A549 (cell line): ENCODE measurements around the gene FBLN1. TPM values are rescaled to one million over a fixed set of nuclear protein-coding genes. Genes with fewer than 3 reads are reported as not detected.

Experiments used
- ATAC-seq, 2 experiments: fragments of 200-7000 bp in 1 of 2; fragments of >200 bp in 1 of 2; cut with Nextera tagmentation in 1 of 2; cut with Tn5 transposase in 1 of 2; 3 replicates each; pipeline versions ENCODE4 v1.8.0 to v1.9.1; 2018 to 2020; ENCODE audit warnings: mild to moderate bottlenecking in 1 of 2, moderate library complexity in 1 of 2
- CTCF ChIA-PET: fragments of 300-600 bp; sonication (Branson Sonifier 250); formaldehyde crosslinking; extraction: SDS; loops from one replicate; lab custom pipeline; 2021; ENCODE audit warnings: antibody characterized with exemption, inconsistent platforms; lab: Yijun Ruan, JAX
- POLR2A ChIA-PET: fragments of 350-600 bp; formaldehyde crosslinking; extraction: SDS; loops from one replicate; lab custom pipeline; 2021; ENCODE audit warnings: antibody characterized with exemption, inconsistent platforms; lab: Yijun Ruan, JAX
- DNase-seq, 2 experiments: peaks; one replicate each; pipeline versions ENCODE4 v3.0.0 to v3.0.0-alpha.2; 2011 to 2016; ENCODE audit warnings: low read depth in 1 of 2, low spot score in 1 of 2
- FAIRE-seq: peaks from 2 replicates; lab custom pipeline; 2011; peaks lifted over from hg19 to GRCh38; lab: Jason Lieb, UNC
- H3K27ac ChIP-seq, 2 experiments: fragments of >200 bp; sonication (Bioruptor Twin); formaldehyde crosslinking; 3 replicates each; pipeline ENCODE4 v1.5.1; 2016 to 2017
- H3K4me1 ChIP-seq: fragments of >200 bp; sonication (Bioruptor Twin); formaldehyde crosslinking; 3 replicates; pipeline ENCODE4 v1.6.1; 2016
- H3K4me2 ChIP-seq: fragments of >200 bp; sonication (Bioruptor Twin); formaldehyde crosslinking; 3 replicates; pipeline ENCODE4 v1.6.1; 2016
- H3K4me3 ChIP-seq: fragments of >200 bp; sonication (Bioruptor Twin); formaldehyde crosslinking; 3 replicates; pipeline ENCODE4 v1.5.1; 2016
- H3K9me3 ChIP-seq: fragments of >200 bp; sonication (Bioruptor Twin); formaldehyde crosslinking; 3 replicates; pipeline ENCODE4 v1.6.1; 2016
- BCL3 ChIP-seq: fragments of >200 bp; sonication (Bioruptor Twin); formaldehyde crosslinking; IDR thresholded peaks from 3 replicates; pipeline ENCODE4 v1.6.1; 2016
- CEBPB ChIP-seq, 2 experiments: fragments of >200 bp in 1 of 2; sonication (Bioruptor Twin) in 1 of 2; formaldehyde crosslinking in 1 of 2; IDR thresholded peaks; 2 replicates each; pipeline ENCODE4 v1.6.1; 2012 to 2016
- CHD2 ChIP-seq: fragments of 150-350 bp; IDR thresholded peaks from 2 replicates; pipeline ENCODE4 v1.6.1; 2014; ENCODE audit warnings: low read length; ENCODE audit not compliant: partially characterized antibody
- E2F6 ChIP-seq: IDR thresholded peaks from 2 replicates; pipeline ENCODE4 v1.6.1; 2012; ENCODE audit warnings: low read depth, borderline replicate concordance
- EHF ChIP-seq: fragments of 250-450 bp; sonication (Bioruptor Pico); IDR thresholded peaks from 2 replicates; pipeline ENCODE4 v1.5.0; 2020; ENCODE audit warnings: mild to moderate bottlenecking
- EP300 ChIP-seq, 2 experiments: fragments of >200 bp; sonication (Bioruptor Twin); formaldehyde crosslinking; IDR thresholded peaks; 2 replicates in 1 of 2; 3 replicates in 1 of 2; pipeline ENCODE4 v1.6.1; 2016 to 2017
- FOSL2 ChIP-seq, 2 experiments: fragments of 450-650 bp in 1 of 2; fragments of >200 bp in 1 of 2; sonication (Bioruptor Twin) in 1 of 2; formaldehyde crosslinking; IDR thresholded peaks; 2 replicates each; pipeline versions ENCODE4 v1.5.0 to v1.6.1; 2016 to 2020; ENCODE audit warnings: mild to moderate bottlenecking in 1 of 2, moderate library complexity in 1 of 2
- GATA3 ChIP-seq: IDR thresholded peaks from 2 replicates; pipeline ENCODE4 v1.6.1; 2012; ENCODE audit warnings: borderline replicate concordance
- HES2 ChIP-seq: fragments of >200 bp; sonication (Bioruptor Twin); formaldehyde crosslinking; IDR thresholded peaks from 2 replicates; pipeline ENCODE4 v1.6.1; 2016
- HEYL ChIP-seq: fragments of 250-450 bp; sonication (Bioruptor Pico); IDR thresholded peaks from 2 replicates; pipeline ENCODE4 v1.8.0; 2021; ENCODE audit warnings: mild to moderate bottlenecking, moderate library complexity
- HOXB13 ChIP-seq: fragments of 250-450 bp; sonication (Bioruptor Pico); IDR thresholded peaks from 2 replicates; pipeline ENCODE4 v1.5.0; 2020; ENCODE audit warnings: low read depth, mild to moderate bottlenecking, moderate library complexity
- KDM1A ChIP-seq: fragments of 200-600 bp; sonication (generic); IDR thresholded peaks from 2 replicates; pipeline ENCODE4 v1.6.1; 2016; ENCODE audit warnings: low read depth, mild to moderate bottlenecking
- MAX ChIP-seq: IDR thresholded peaks from 2 replicates; pipeline ENCODE4 v1.6.1; 2012
- MYC ChIP-seq: IDR thresholded peaks from 2 replicates; pipeline ENCODE4 v1.6.1; 2012; ENCODE audit warnings: mild to moderate bottlenecking, inconsistent platforms, low read length, improper control_type of control experiment, borderline replicate concordance
- NFE2L2 ChIP-seq: fragments of 150-350 bp; conservative IDR thresholded peaks from 2 replicates; pipeline ENCODE4 v1.6.1; 2014; ENCODE audit warnings: low read length
- NR3C1 ChIP-seq: fragments of >200 bp; sonication (Bioruptor Twin); formaldehyde crosslinking; IDR thresholded peaks from 3 replicates; pipeline ENCODE4 v1.6.1; 2017
- PBX3 ChIP-seq: IDR thresholded peaks from 2 replicates; pipeline ENCODE4 v1.6.1; 2012
- PHF8 ChIP-seq: fragments of 200-600 bp; sonication (generic); IDR thresholded peaks from 2 replicates; pipeline ENCODE4 v1.6.1; 2016; ENCODE audit warnings: low read depth, mild to moderate bottlenecking, antibody characterized with exemption, moderate library complexity, borderline replicate concordance
- POLR2A ChIP-seq: IDR thresholded peaks from 2 replicates; pipeline ENCODE4 v1.6.1; 2012; ENCODE audit warnings: mild to moderate bottlenecking, low read length
- POLR2AphosphoS2 ChIP-seq: conservative IDR thresholded peaks from 2 replicates; pipeline ENCODE4 v1.6.1; 2012; ENCODE audit warnings: low read length, improper control_type of control experiment, inconsistent platforms
- SREBF2 ChIP-seq: fragments of 450-650 bp; IDR thresholded peaks from 2 replicates; pipeline ENCODE4 v1.6.1; 2014; ENCODE audit warnings: mild to moderate bottlenecking, moderate library complexity
- TP53 ChIP-seq: fragments of 250-450 bp; sonication (Bioruptor Pico); IDR thresholded peaks from 2 replicates; pipeline ENCODE4 v1.5.0; 2021; ENCODE audit warnings: mild to moderate bottlenecking, moderate library complexity
- USF2 ChIP-seq: fragments of 450-650 bp; IDR thresholded peaks from 2 replicates; pipeline ENCODE4 v1.6.1; 2014; ENCODE audit warnings: antibody characterized with exemption
- ZFP36 ChIP-seq: fragments of 450-650 bp; IDR thresholded peaks from 2 replicates; pipeline ENCODE4 v1.6.1; 2014; ENCODE audit warnings: borderline replicate concordance; ENCODE audit not compliant: partially characterized antibody
- WGBS: methylation state at CpG from one replicate; pipeline ENCODE4 v1.1.6; 2017; ENCODE audit errors: missing lambda C conversion rate; 5-methylcytosine and 5-hydroxymethylcytosine counted together
- polyA plus RNA-seq, 4 experiments: library from polyadenylated mRNA; depleted of rRNA in 3 of 4; stranded (reverse); fragments of >200 nt; fragmentation: RNase III in 1 of 4; extraction: RNeasy Plus Mini Kit Qiagen cat#74134 plus additional on column Dnase treatment in 1 of 4; gene quantifications; 2 replicates in 3 of 4; 3 replicates in 1 of 4; pipeline ENCODE4 v1.2.3, GENCODE V29; 2011 to 2017

The FBLN1 gene
- polyA plus RNA-seq, 2 of the 4 experiments (the other 2 are of a cell fraction) = 18.2 to 32.7 TPM

GRCh38 chr22:45597460-45598192, 94.9 kb downstream of the FBLN1 start:
- TF ChIP-seq CHD2 = no peak
- TF ChIP-seq GATA3 = peak; percentile 93
- TF ChIP-seq E2F6 = 0 out of 2 replicates have a peak, but pooled peaks have one; percentile 17
- peak; percentile 40; the same call in 1 of the 2 replicates for TF ChIP-seq MAX
- H3K27ac ChIP-seq = peak overlapping the region; percentile 97 to 99
- CTCF ChIA-PET = interaction anchor here (0.7 to 2.0 kb wide), 4 partner anchors 18 to 42 kb away, joined by 3 to 6 read pairs (median 4); no protein-coding TSS in a partner anchor
- FAIRE-seq (no peak), ATAC-seq (peak; percentile 40 to 74; a peak in 4 of 6 replicates), DNase-seq (peak in 1 of 2 experiments; percentile 62)
- no peaks in the 10 kb centered on the region for H3K9me3 ChIP-seq
- WGBS = 46% methylated on average over 10 of the region's 20 CpGs
- peak overlapping the region; percentile 41 for H3K4me2 ChIP-seq
- POLR2A ChIA-PET = no interaction called here
- peaks cover 46% of the 10 kb centered on the region for H3K4me1 ChIP-seq
- no peak overlapping the region for H3K4me3 ChIP-seq

GRCh38 chr22:45598596-45599217, 96.0 kb downstream of the FBLN1 start:
- Histone ChIP-seq H3K4me3 (no peak overlapping the region), H3K4me1 (peaks cover 56% of the 10 kb centered on the region), H3K27ac (peak overlapping the region; percentile 97 to 99), H3K9me3 (no peaks in the 10 kb centered on the region), H3K4me2 (no peak overlapping the region)
- DNase-seq = no peak
- ChIA-PET POLR2A (no interaction called here), CTCF (interaction anchor here (1.3 to 2.0 kb wide), 3 partner anchors 19 to 41 kb away, joined by 3 to 6 read pairs (median 4); no protein-coding TSS in a partner anchor)
- FAIRE-seq = no peak
- 86% methylated on average over 10 of the region's 15 CpGs for WGBS
- no peak for TF ChIP-seq EHF (CRISPR knock-in tag)
- TF ChIP-seq EP300 (IDR thresholded peaks at IDR 0.05) = no peak
- no peak for TF ChIP-seq HEYL (CRISPR knock-in tag)
- no peak for TF ChIP-seq ZFP36
- no peak for TF ChIP-seq PHF8
- TF ChIP-seq NR3C1 = no peak
- TF ChIP-seq TP53 (CRISPR knock-in tag) = no peak
- TF ChIP-seq FOSL2 (IDR thresholded peaks at IDR 0.05) = no peak
- TF ChIP-seq FOSL2 (CRISPR knock-in tag; IDR thresholded peaks at IDR 0.05) = no peak
- ATAC-seq = peak; percentile 3 to 23; a peak in 1 of 6 replicates

- H3K9me3 ChIP-seq = no peaks in the 10 kb centered on the region
- ATAC-seq = no peak
- FAIRE-seq = no peak
- 94% methylated on average over 20 of the region's 22 CpGs for WGBS
- H3K4me2 ChIP-seq = no peak overlapping the region
- POLR2A ChIA-PET = no interaction called here
- DNase-seq = no peak
- H3K4me1 ChIP-seq = peaks cover 67% of the 10 kb centered on the region
- H3K4me3 ChIP-seq = no peak overlapping the region
- no peak for TF ChIP-seq PBX3
- no peak for TF ChIP-seq POLR2A
- TF ChIP-seq HOXB13 (CRISPR knock-in tag) = no peak
- TF ChIP-seq PHF8 = no peak
- no peak for TF ChIP-seq BCL3
- no peak for TF ChIP-seq CHD2
- no peak for TF ChIP-seq KDM1A
- no peak for TF ChIP-seq NR3C1
- TF ChIP-seq MAX = no peak
- TF ChIP-seq SREBF2 = no peak
- no peak for TF ChIP-seq POLR2AphosphoS2
- TF ChIP-seq GATA3 = no peak
- TF ChIP-seq CEBPB (IDR thresholded peaks at IDR 0.05) = no peak
- no peak for TF ChIP-seq NFE2L2
- no peak for TF ChIP-seq USF2
- no peak for TF ChIP-seq HES2
- no peak for TF ChIP-seq MYC
- H3K27ac ChIP-seq = peak overlapping the region; percentile 97 to 99
- CTCF ChIA-PET = no interaction called here
These were observed 97.3 kb downstream of the FBLN1 start for GRCh38 chr22:45599836-45600577.
